Loucy (cell line): ENCODE measurements around the gene LTB4R.

Experiments
- H2AFZ ChIP-seq: fragments of 200-600 bp; sonication (generic); 2 replicates; pipeline ENCODE4 v1.6.0; 2016; ENCODE audit warnings: antibody characterized with exemption, mild to moderate bottlenecking, low read length, moderate library complexity
- H3F3A ChIP-seq: fragments of 200-600 bp; 2 replicates; pipeline ENCODE4 v1.6.0; 2016; ENCODE audit warnings: antibody characterized with exemption, low read depth, mild to moderate bottlenecking
- H3K27me3 ChIP-seq: fragments of 200-600 bp; sonication (generic); 2 replicates; pipeline ENCODE4 v1.6.1; 2014; ENCODE audit warnings: low read length, mild to moderate bottlenecking; ENCODE audit not compliant: insufficient read depth, poor library complexity, severe bottlenecking
- H3K36me3 ChIP-seq: fragments of 200-600 bp; sonication (generic); 2 replicates; pipeline ENCODE4 v1.6.1; 2016; ENCODE audit warnings: low read length; ENCODE audit not compliant: insufficient read depth
- H3K4me1 ChIP-seq: fragments of 200-600 bp; sonication (generic); 2 replicates; pipeline ENCODE4 v1.5.1; 2014; ENCODE audit warnings: low read length, mild to moderate bottlenecking; ENCODE audit not compliant: insufficient read depth, poor library complexity, severe bottlenecking
- H3K4me2 ChIP-seq: fragments of 200-600 bp; sonication (generic); 2 replicates; pipeline ENCODE4 v1.6.0; 2014; ENCODE audit warnings: antibody characterized with exemption, low read length, low read depth, mild to moderate bottlenecking; ENCODE audit not compliant: poor library complexity, severe bottlenecking
- H3K4me3 ChIP-seq: fragments of 200-600 bp; sonication (generic); 2 replicates; pipeline ENCODE4 v1.5.1; 2014; ENCODE audit warnings: low read length, mild to moderate bottlenecking, mixed read lengths; ENCODE audit not compliant: poor library complexity, severe bottlenecking
- H3K79me2 ChIP-seq: fragments of 200-600 bp; sonication (generic); 2 replicates; pipeline ENCODE4 v1.6.1; 2014; ENCODE audit warnings: low read length; ENCODE audit not compliant: insufficient read depth
- H3K9ac ChIP-seq: fragments of 200-600 bp; sonication (generic); 2 replicates; pipeline ENCODE4 v1.6.0; 2014; ENCODE audit warnings: mild to moderate bottlenecking, low read depth, low read length, moderate library complexity; ENCODE audit not compliant: poor library complexity, severe bottlenecking
- H3K9me2 ChIP-seq: fragments of 200-600 bp; sonication (generic); replicated peaks from 2 replicates; pipeline ENCODE4 v1.6.1; 2016; ENCODE audit warnings: low read depth, low read length, mixed read lengths
- H3K9me3 ChIP-seq: fragments of 200-600 bp; sonication (generic); 2 replicates; pipeline ENCODE4 v1.6.1; 2014; ENCODE audit warnings: mild to moderate bottlenecking, antibody characterized with exemption, low read length, low read depth; ENCODE audit not compliant: insufficient read depth
- H4K20me1 ChIP-seq: fragments of 200-600 bp; sonication (generic); 2 replicates; pipeline ENCODE4 v1.6.0; 2014; ENCODE audit warnings: antibody characterized with exemption, low read length, mild to moderate bottlenecking; ENCODE audit not compliant: insufficient read depth, poor library complexity, severe bottlenecking
- EZH2phosphoT487 ChIP-seq: fragments of 200-600 bp; IDR thresholded peaks from 2 replicates; pipeline ENCODE4 v1.6.1; 2018; ENCODE audit warnings: antibody characterized with exemption, mild to moderate bottlenecking, moderate library complexity, borderline replicate concordance
- TF ChIP-seq, protein P1 (sequence below): fragments of 200-600 bp; sonication (generic); conservative IDR thresholded peaks from 2 replicates; pipeline ENCODE4 v1.5.1; 2014; ENCODE audit warnings: mild to moderate bottlenecking, antibody characterized with exemption, low read length

Gene LTB4R

DNA sequence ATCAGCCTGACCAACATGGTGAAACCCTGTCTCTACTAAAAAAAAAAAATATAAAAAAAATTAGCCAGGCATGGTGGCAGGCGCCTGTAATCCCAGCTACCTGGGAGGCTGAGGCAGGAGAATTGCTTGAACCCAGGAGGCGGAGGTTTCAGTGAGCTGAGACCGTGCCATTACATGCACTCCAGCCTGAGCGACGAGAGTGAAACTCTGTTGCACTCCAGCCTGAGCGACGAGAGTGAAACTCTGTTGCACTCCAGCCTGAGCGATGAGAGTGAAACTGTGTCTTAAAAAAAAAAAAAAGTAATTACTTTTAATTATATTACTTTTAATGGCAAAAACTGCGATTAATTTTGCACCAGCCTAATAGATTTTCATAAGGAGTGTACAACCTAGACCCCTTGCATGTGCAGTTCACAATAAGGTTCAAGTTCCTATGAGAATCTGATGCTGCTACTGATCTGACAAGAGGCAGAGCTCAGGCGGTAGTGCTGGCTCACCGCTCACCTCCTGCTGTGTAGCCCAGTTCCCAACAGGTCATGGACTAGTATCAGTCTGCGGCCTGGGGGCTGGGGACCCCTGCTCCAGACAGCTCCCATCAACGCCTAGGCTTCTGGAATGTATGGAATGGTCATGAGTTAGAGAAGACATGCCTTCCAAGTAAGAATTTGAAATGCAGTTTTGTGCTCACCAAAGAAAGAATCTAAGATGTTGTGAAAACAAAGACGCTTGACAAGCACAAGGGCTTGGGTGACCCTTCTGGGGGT, 10.1 kb downstream of the LTB4R start:
- H2AFZ ChIP-seq, result no peak overlapping the region
- TF ChIP-seq, protein P1, sequence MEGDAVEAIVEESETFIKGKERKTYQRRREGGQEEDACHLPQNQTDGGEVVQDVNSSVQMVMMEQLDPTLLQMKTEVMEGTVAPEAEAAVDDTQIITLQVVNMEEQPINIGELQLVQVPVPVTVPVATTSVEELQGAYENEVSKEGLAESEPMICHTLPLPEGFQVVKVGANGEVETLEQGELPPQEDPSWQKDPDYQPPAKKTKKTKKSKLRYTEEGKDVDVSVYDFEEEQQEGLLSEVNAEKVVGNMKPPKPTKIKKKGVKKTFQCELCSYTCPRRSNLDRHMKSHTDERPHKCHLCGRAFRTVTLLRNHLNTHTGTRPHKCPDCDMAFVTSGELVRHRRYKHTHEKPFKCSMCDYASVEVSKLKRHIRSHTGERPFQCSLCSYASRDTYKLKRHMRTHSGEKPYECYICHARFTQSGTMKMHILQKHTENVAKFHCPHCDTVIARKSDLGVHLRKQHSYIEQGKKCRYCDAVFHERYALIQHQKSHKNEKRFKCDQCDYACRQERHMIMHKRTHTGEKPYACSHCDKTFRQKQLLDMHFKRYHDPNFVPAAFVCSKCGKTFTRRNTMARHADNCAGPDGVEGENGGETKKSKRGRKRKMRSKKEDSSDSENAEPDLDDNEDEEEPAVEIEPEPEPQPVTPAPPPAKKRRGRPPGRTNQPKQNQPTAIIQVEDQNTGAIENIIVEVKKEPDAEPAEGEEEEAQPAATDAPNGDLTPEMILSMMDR, result no peak
- TF ChIP-seq EZH2phosphoT487, result no peak
- H3K9ac ChIP-seq, result no peak overlapping the region
- H3K4me1 ChIP-seq, result peaks cover 17% of the 10 kb centered on the region
- H3K4me3 ChIP-seq, result no peak overlapping the region
- no peaks in the 10 kb centered on the region for H3K9me3 ChIP-seq
- no peaks in the 10 kb centered on the region for H3K9me2 ChIP-seq
- no peaks in the 10 kb centered on the region for H4K20me1 ChIP-seq
- no peaks in the 10 kb centered on the region for H3K27me3 ChIP-seq
- no peak overlapping the region for H3K4me2 ChIP-seq
- H3K36me3 ChIP-seq, result no peaks in the 10 kb centered on the region
- H3K79me2 ChIP-seq, result no peaks in the 10 kb centered on the region
- H3F3A ChIP-seq, result no peaks in the 10 kb centered on the region

GRCh38 chr14:24322672-24323071, 11.4 kb downstream of the LTB4R start:
- no peaks in the 10 kb centered on the region for H3K79me2 ChIP-seq
- no peaks in the 10 kb centered on the region for H3K9me2 ChIP-seq
- H3F3A ChIP-seq, result 0 out of 2 replicates have a peak, but pooled peaks cover 3% of the 10 kb centered on the region
- no peaks in the 10 kb centered on the region for H3K36me3 ChIP-seq
- H3K4me1 ChIP-seq, result peaks cover 26% of the 10 kb centered on the region
- no peaks in the 10 kb centered on the region for H3K27me3 ChIP-seq
- H4K20me1 ChIP-seq, result no peaks in the 10 kb centered on the region
- no peak overlapping the region for H3K9ac ChIP-seq
- no peaks in the 10 kb centered on the region for H3K9me3 ChIP-seq
- no peak overlapping the region for H2AFZ ChIP-seq
- no peak for TF ChIP-seq EZH2phosphoT487
- TF ChIP-seq, protein P1, result no peak
- H3K4me3 ChIP-seq, result no peak overlapping the region
- no peak overlapping the region for H3K4me2 ChIP-seq

- H3K9ac ChIP-seq, result no peak overlapping the region
- H3K4me1 ChIP-seq, result peaks cover 26% of the 10 kb centered on the region
- no peak overlapping the region for H3K4me2 ChIP-seq
Observed at GRCh38 chr14:24323341-24323740, 12.0 kb downstream of the LTB4R start.

More at GRCh38 chr14:24323341-24323740, 12.0 kb downstream of the LTB4R start:
- TF ChIP-seq EZH2phosphoT487, result no peak
- TF ChIP-seq, protein P1, result no peak
- Histone ChIP-seq H3K27me3 (no peaks in the 10 kb centered on the region), H2AFZ (no peak overlapping the region), H4K20me1 (no peaks in the 10 kb centered on the region), H3K9me3 (no peaks in the 10 kb centered on the region), H3K4me3 (no peak overlapping the region), H3K9me2 (no peaks in the 10 kb centered on the region), H3F3A (0 out of 2 replicates have a peak, but pooled peaks cover 3% of the 10 kb centered on the region), H3K36me3 (no peaks in the 10 kb centered on the region), H3K79me2 (no peaks in the 10 kb centered on the region)
